Activated CD8-positive, alpha-beta T cell treated with anti-CD3 and anti-CD28 coated beads, Interleukin-2, amount 10 ng/mL, durations not matched to agents 7 days and 5 days (primary cell): Measurements from ENCODE around the gene COL6A1. TPM values are rescaled to one million over a fixed set of nuclear protein-coding genes. Genes with fewer than 3 reads are reported as not detected.
"Not testable (repeated sequence)": the region's sequence is repeated elsewhere in the genome, so short reads cannot be mapped to it uniquely, and the experiment has no call there.

Experiments used
- ATAC-seq: fragments of 150-1000 bp; cut with Tn5 transposase; one replicate; pipeline ENCODE4 v1.10.0; 2021; ENCODE audit warnings: moderate library complexity
- CTCF ChIA-PET: fragments of 350-600 bp; sonication (Branson Sonifier 250); formaldehyde crosslinking; loops from one replicate; lab custom pipeline; 2021; ENCODE audit warnings: antibody characterized with exemption; lab: Charles Lee
- POLR2A ChIA-PET: fragments of 350-600 bp; sonication (Branson Sonifier 250); formaldehyde crosslinking; loops from one replicate; lab custom pipeline; 2021; ENCODE audit warnings: antibody characterized with exemption; lab: Charles Lee
- DNase-seq: peaks from one replicate; pipeline ENCODE4 v3.0.0-alpha.2; 2020
- H3K27ac Mint-ChIP-seq: one replicate; pipeline ENCODE4 v1.8.0; 2021; ENCODE audit warnings: mild to moderate bottlenecking, mixed read lengths
- H3K27me3 Mint-ChIP-seq: one replicate; pipeline ENCODE4 v1.8.0; 2021; ENCODE audit warnings: low read depth, mixed read lengths
- H3K36me3 Mint-ChIP-seq: one replicate; pipeline ENCODE4 v1.8.0; 2021; ENCODE audit warnings: low read depth, mixed read lengths
- H3K4me1 Mint-ChIP-seq: one replicate; pipeline ENCODE4 v1.8.0; 2021; ENCODE audit warnings: low read depth, mixed read lengths
- H3K4me3 Mint-ChIP-seq: one replicate; pipeline ENCODE4 v1.8.0; 2021; ENCODE audit warnings: mild to moderate bottlenecking, mixed read lengths
- H3K9me3 Mint-ChIP-seq: one replicate; pipeline ENCODE4 v1.8.0; 2022; ENCODE audit warnings: mixed read lengths; ENCODE audit not compliant: insufficient read depth
- total RNA-seq, 2 experiments: library from RNA; stranded (reverse); gene quantifications; one replicate each; pipeline ENCODE4 v1.2.3, GENCODE V29; 2021

COL6A1 gene
- total RNA-seq, 2 experiments from 2014 or later, result 0.26 to 0.42 TPM

DNA sequence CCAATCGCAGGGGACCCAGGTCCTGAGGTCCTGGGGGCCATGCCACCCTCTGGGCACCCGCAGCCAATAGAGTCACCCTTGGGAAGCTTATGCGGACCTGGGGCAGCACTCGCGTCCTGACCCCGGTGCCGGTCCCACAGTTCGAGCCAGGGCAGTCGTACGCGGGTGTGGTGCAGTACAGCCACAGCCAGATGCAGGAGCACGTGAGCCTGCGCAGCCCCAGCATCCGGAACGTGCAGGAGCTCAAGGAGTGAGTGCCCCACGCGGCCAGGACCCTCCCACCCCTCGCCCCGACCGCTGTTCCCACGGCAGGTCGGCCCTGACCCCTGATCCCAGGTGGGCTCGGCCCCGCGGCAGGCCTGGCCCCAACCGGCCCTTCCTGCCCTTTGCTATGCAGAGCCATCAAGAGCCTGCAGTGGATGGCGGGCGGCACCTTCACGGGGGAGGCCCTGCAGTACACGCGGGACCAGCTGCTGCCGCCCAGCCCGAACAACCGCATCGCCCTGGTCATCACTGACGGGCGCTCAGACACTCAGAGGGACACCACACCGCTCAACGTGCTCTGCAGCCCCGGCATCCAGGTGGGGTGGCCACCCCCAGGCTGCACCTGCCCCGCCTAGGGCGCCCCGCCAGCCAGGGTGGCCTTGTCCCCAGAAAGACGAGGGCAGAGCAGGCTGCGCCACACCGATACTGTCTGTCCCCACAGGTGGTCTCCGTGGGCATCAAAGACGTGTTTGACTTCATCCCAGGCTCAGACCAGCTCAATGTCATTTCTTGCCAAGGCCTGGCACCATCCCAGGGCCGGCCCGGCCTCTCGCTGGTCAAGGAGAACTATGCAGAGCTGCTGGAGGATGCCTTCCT is 20.5 kb downstream of the COL6A1 start:
- H3K27ac Mint-ChIP-seq, result no peak overlapping the region
- H3K4me3 Mint-ChIP-seq, result no peak overlapping the region
- H3K9me3 Mint-ChIP-seq, result no peaks in the 10 kb centered on the region
- DNase-seq (no peak), ATAC-seq (no peak)
- ChIA-PET CTCF (no interaction called here), POLR2A (no interaction called here)
- no peaks in the 10 kb centered on the region for H3K27me3 Mint-ChIP-seq
- no peaks in the 10 kb centered on the region for H3K36me3 Mint-ChIP-seq
- H3K4me1 Mint-ChIP-seq, result no peaks in the 10 kb centered on the region

DNA sequence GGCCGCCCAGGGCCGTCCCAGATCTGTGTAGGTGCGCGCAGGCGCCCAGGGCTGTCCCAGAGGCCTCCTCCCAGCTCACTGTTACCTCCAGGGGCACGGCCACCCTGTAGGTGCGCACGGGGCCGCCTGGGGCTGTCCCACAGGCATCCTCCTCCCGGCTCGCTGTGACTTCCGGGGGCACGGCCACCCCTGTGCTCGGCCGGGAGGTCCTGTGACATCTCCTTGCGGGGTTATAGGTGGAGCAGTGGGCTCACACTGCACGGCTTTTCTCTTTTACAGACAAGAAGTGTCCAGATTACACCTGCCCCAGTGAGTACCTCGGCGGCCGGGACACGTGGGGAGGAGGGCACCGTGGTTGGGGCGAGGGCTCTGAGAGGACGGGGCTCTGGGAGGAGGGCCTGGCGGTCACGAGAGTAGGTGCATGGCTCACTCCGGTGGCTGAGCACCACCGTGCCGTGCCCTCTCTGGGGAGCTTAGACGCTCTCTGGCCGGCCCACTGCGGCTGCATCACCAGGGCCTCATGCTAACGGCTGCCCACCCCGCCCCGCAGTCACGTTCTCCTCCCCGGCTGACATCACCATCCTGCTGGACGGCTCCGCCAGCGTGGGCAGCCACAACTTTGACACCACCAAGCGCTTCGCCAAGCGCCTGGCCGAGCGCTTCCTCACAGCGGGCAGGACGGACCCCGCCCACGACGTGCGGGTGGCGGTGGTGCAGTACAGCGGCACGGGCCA is 21.4 kb downstream of the COL6A1 start:
- POLR2A ChIA-PET, result no interaction called here
- H3K9me3 Mint-ChIP-seq, result peaks cover under 1% of the 10 kb centered on the region
- H3K4me3 Mint-ChIP-seq, result no peak overlapping the region
- no peak overlapping the region for H3K27ac Mint-ChIP-seq
- DNase-seq, result peak; percentile 13
- H3K4me1 Mint-ChIP-seq, result no peaks in the 10 kb centered on the region
- no peaks in the 10 kb centered on the region for H3K27me3 Mint-ChIP-seq
- no peaks in the 10 kb centered on the region for H3K36me3 Mint-ChIP-seq
- ATAC-seq, result no peak
- CTCF ChIA-PET, result no interaction called here

DNA sequence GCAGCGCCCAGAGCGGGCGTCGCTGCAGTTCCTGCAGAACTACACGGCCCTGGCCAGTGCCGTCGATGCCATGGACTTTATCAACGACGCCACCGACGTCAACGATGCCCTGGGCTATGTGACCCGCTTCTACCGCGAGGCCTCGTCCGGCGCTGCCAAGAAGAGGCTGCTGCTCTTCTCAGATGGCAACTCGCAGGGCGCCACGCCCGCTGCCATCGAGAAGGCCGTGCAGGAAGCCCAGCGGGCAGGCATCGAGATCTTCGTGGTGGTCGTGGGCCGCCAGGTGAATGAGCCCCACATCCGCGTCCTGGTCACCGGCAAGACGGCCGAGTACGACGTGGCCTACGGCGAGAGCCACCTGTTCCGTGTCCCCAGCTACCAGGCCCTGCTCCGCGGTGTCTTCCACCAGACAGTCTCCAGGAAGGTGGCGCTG is 22.0 kb downstream of the COL6A1 start:
- Mint-ChIP-seq H3K4me1 (no peaks in the 10 kb centered on the region), H3K27me3 (no peaks in the 10 kb centered on the region), H3K9me3 (peaks cover 3% of the 10 kb centered on the region), H3K27ac (no peak overlapping the region), H3K36me3 (no peaks in the 10 kb centered on the region), H3K4me3 (no peak overlapping the region)
- POLR2A ChIA-PET, result no interaction called here
- CTCF ChIA-PET, result no interaction called here
- no peak for ATAC-seq
- DNase-seq, result peak; percentile 10

GRCh38 chr21:46004168-46004861 is 22.7 kb downstream of the COL6A1 start:
- no peaks in the 10 kb centered on the region for H3K4me1 Mint-ChIP-seq
- ChIA-PET CTCF (no interaction called here), POLR2A (no interaction called here)
- no peak overlapping the region for H3K27ac Mint-ChIP-seq
- no peaks in the 10 kb centered on the region for H3K36me3 Mint-ChIP-seq
- peak; percentile 12 for DNase-seq
- no peak for ATAC-seq
- H3K27me3 Mint-ChIP-seq, result no peaks in the 10 kb centered on the region
- H3K4me3 Mint-ChIP-seq, result no peak overlapping the region
- H3K9me3 Mint-ChIP-seq, result peaks cover 3% of the 10 kb centered on the region

- Mint-ChIP-seq H3K27ac (no peak overlapping the region), H3K27me3 (no peaks in the 10 kb centered on the region), H3K9me3 (peaks cover 3% of the 10 kb centered on the region), H3K4me3 (no peak overlapping the region), H3K4me1 (no peaks in the 10 kb centered on the region), H3K36me3 (no peaks in the 10 kb centered on the region)
- DNase-seq (peak; percentile 9), ATAC-seq (no peak)
- ChIA-PET POLR2A (no interaction called here), CTCF (no interaction called here)
Observed at GRCh38 chr21:46005081-46005480, 23.5 kb downstream of the COL6A1 start.

- H3K36me3 Mint-ChIP-seq, result no peaks in the 10 kb centered on the region
- no peak overlapping the region for H3K4me3 Mint-ChIP-seq
- no peaks in the 10 kb centered on the region for H3K27me3 Mint-ChIP-seq
- ATAC-seq (no peak), DNase-seq (peak; percentile 10)
- H3K27ac Mint-ChIP-seq, result no peak overlapping the region
- H3K9me3 Mint-ChIP-seq, result peaks cover 3% of the 10 kb centered on the region
- ChIA-PET CTCF (no interaction called here), POLR2A (no interaction called here)
- no peaks in the 10 kb centered on the region for H3K4me1 Mint-ChIP-seq
Observed at GRCh38 chr21:46005481-46005881, 23.9 kb downstream of the COL6A1 start.

DNA sequence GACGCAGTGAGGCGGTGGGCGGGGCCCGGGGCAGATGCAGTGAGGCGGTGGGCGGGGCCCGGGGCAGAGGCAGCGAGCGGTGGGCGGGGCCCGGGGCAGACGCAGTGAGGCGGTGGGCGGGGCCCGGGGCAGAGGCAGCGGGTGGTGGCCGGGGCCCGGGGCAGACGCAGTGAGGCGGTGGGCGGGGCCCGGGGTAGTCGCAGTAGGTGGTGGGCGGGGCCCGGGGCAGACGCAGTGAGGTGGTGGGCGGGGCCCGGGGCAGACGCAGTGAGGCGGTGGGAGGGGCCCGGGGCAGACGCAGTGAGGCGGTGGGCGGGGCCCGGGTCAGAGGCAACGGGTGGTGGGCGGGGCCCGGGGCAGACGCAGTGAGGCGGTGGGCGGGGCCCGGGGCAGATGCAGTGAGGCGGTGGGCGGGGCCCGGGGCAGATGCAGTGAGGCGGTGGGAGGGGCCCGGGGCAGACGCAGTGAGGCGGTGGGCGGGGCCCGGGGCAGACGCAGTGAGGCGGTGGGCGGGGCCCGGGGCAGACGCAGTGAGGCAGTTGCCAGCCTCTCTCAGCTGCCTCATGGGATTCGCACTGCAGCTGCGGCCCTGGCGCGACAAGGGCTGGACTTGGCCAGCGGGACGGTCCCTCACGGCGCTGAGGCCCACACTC is 24.4 kb downstream of the COL6A1 start:
- CTCF ChIA-PET, ATAC-seq, H3K4me3 Mint-ChIP-seq, H3K27ac Mint-ChIP-seq, POLR2A ChIA-PET, H3K9me3 Mint-ChIP-seq, H3K36me3 Mint-ChIP-seq, H3K27me3 Mint-ChIP-seq, H3K4me1 Mint-ChIP-seq: not testable (repeated sequence)
- DNase-seq, result peak; percentile 9

DNA sequence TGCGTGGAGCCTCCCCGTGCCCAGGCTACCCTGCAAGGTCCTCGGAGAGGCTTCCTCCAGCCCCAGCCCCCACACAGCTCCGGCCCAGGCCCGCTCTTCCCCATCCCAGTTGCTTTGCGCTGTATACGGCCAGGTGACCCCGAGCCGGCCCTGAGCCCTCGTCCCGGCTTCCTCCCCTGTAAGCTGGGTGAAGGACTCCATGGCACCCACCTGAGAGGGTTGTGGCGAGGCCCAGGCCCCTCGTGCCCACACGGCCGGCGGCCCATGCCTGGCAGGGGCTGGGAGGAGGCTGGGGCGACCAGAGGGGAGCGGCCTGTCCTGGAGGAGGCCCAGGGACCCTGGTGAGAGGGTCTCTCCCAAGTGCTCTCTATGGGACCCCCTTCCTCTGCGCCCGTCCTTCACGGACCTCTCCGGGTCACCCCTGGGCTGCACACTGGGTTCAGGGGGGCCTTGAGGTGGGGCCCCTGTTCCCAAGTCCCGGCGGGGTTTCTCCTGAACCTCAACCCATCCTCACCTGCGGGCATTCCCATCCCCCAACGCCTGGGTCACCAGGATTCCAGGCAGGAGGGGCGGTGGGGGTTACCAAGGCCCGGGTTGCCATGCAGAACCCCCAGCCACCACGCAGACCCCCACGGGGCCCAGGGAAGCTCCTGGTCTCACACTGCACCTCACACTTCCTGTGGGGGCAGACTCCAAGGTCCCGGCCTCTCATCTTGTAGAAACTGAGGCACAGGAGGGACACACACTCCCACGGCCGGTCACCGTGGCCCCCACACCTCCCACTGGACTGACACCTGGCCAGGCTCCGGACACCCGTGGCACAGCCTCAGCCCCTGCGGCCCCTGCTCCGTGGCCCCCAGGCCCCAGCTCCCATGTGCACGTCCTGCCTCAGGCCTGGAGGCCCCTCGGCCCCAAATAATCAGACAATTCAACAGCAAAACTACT is 25.2 kb downstream of the COL6A1 start:
- DNase-seq, result peak; percentile 8
- no peaks in the 10 kb centered on the region for H3K4me1 Mint-ChIP-seq
- ChIA-PET CTCF (no interaction called here), POLR2A (no interaction called here)
- ATAC-seq, result no peak
- no peaks in the 10 kb centered on the region for H3K27me3 Mint-ChIP-seq
- no peak overlapping the region for H3K4me3 Mint-ChIP-seq
- H3K9me3 Mint-ChIP-seq, result peaks cover 3% of the 10 kb centered on the region
- H3K36me3 Mint-ChIP-seq, result no peaks in the 10 kb centered on the region
- no peak overlapping the region for H3K27ac Mint-ChIP-seq

DNA sequence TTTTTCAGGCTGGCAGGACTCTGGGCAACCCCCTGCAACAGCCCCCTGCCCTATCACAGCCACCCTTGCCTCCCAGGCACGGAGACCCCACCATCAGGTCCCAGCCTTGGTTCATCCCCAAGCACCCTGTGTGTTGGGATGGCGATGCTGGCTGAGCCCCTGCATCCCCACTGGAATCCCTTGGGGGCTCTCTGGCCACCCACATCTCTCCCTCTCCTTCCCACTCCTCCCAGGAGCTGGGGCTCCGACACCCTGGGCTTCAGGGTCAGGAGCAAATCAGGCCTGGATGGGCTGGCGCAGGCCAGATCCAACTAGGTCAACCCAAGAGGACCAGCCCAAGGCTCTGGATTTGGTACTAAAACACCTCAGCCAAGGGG is 25.9 kb downstream of the COL6A1 start:
- no peaks in the 10 kb centered on the region for H3K4me1 Mint-ChIP-seq
- POLR2A ChIA-PET, result no interaction called here
- no peak overlapping the region for H3K27ac Mint-ChIP-seq

DNA sequence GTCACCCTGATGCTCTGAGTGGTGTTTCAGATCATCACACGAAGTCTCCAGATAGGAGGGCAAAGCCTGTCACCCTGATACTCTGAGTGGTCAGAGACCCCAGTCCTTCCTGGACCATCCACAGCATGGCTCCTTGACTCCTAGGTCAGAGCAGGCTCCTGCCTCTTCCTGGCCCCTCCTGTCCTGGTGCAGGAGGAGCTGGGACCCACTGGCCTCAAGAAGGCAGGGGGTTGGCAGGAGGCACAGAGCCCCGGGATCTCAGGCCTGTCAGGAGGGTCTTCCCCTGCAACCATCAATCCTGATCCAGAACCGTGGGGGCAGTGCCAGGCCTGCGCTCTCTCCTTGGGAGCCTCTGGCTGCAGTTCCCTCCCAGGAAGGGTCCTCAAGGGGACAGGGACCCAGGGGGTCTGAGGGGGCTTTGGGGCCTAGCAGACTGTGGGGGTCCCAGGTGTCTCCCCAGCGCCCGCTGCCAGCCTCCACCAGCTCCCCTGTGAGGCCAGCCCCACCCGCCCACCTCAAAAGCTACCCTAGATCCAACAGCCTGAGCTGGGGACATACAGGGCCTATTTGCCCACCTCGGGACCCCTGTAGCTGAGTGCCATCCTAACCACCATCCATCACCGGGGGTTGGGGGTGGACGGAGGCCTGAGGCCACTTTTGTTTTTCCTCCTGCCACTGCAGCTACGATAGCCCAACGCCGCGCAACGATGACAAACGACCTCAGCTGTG is 27.5 kb downstream of the COL6A1 start:
- Mint-ChIP-seq H3K27me3 (peaks cover 16% of the 10 kb centered on the region), H3K9me3 (peaks cover 3% of the 10 kb centered on the region), H3K4me1 (no peaks in the 10 kb centered on the region), H3K36me3 (no peaks in the 10 kb centered on the region), H3K4me3 (no peak overlapping the region), H3K27ac (no peak overlapping the region)
- ChIA-PET CTCF (no interaction called here), POLR2A (no interaction called here)
- ATAC-seq (no peak), DNase-seq (no peak)

More for the DNA sequence above, 25.9 kb downstream of the COL6A1 start:
- no peaks in the 10 kb centered on the region for H3K36me3 Mint-ChIP-seq
- H3K27me3 Mint-ChIP-seq, result peaks cover 1% of the 10 kb centered on the region
- DNase-seq (no peak), ATAC-seq (no peak)
- peaks cover 3% of the 10 kb centered on the region for H3K9me3 Mint-ChIP-seq
- H3K4me3 Mint-ChIP-seq, result no peak overlapping the region
- CTCF ChIA-PET, result no interaction called here
